Superior temporal gyrus (tissue), 1 donor: ENCODE data around the gene LRRC15.

Experiments used
- DNase-seq: peaks from one replicate; pipeline ENCODE4 v3.0.0-alpha.2; 2016; ENCODE audit errors: extremely low spot score

Gene LRRC15

GRCh38 chr3:194369522-194370279 is at the start of gene LRRC15:
TSS of gene LRRC15 (minus strand) at chr3:194369743. CDS start at chr3:194361043, 8,700 bp downstream.
- no peak for DNase-seq

DNA sequence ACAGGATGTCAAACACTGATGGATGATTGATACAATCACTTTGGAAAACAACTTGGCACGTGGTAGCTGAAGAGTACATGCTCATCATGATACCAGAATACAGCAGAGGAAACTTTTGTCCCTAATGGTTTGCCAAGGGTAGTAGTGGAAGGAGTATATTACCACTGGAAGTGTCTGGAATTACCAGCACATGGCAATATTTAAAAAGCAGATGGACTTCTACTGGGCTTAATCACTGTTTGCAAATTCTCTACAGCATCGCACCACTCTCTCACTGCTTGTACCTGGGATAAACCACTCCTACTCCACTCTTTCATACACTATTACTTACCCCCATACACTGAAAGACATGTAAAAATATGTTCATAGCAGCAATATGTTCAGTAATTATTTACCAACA is 49.1 kb upstream of the LRRC15 start:
- no peak for DNase-seq

DNA sequence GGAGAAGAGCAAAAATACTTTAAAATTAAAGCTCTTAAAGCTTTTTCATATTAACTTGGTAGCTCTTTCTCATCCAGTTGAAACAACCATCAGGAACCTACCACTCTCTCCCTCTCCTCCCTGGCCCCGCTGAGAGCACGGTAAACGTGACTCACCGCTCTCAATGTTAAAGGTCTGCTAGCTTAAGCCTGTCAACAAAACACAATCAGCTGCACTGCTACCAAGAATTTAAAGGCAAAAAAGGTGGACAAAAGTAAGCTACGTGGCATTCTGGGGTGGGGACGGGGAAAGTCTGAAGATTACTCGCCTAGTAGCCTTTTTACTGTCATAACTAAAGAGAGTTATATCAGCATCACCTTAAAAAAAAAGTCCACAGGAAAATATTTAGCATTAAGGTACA is 37.9 kb upstream of the LRRC15 start:
- DNase-seq, result no peak

DNA sequence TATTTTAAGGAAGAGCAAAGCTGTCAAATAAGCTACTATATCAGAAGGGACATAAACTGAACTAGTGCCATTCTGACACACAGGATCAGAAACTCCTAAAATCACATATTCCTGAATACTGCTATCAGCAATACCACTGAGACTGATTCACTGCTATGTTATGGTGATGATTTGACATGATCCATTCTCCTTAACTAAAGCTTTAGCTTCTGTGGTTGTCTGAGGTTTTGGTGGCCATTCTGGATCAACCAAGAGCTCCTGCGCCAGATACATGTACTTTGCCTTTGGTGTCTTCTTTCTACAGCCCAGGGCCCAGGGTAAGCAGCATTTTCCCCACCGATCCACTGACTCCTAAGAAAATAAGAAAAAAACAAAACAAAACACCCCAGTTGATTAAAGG is 36.2 kb upstream of the LRRC15 start:
- DNase-seq, result no peak

DNA sequence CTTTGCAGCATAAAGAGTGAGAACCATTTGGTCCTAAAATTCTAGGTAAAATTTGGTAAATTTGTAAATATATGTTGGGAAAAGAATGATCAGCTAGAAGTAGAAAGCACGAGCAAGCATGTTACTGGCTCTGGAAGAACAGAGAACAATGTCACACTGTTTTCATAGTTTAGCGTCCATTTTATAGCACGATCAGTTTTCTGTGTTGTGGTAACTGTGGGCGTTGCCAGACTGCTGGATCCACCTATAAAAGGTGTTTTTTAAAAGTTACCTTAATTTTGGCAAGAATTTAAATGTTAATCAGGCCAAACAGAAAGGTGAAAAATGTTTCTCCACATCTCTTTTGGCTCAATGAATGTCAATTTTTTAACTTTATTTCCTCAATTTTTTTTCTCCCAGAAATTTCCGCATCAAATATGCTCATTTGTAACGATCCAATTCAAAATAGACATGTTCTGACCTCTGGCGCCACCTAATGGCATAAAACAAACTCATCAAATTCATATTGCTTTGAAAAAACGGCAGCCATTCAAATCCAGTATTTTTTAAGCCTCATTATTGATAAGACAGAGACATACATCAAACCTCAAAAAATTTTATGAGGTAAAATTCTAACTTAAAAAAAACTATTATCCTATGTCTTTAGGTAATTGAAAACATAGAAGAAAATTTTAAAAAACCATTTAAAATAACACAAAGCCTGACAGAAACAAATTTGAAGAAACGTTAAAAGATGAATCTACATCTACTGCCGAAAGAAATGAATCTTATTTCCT is 35.0 kb upstream of the LRRC15 start:
- peak; percentile 85 for DNase-seq

DNA sequence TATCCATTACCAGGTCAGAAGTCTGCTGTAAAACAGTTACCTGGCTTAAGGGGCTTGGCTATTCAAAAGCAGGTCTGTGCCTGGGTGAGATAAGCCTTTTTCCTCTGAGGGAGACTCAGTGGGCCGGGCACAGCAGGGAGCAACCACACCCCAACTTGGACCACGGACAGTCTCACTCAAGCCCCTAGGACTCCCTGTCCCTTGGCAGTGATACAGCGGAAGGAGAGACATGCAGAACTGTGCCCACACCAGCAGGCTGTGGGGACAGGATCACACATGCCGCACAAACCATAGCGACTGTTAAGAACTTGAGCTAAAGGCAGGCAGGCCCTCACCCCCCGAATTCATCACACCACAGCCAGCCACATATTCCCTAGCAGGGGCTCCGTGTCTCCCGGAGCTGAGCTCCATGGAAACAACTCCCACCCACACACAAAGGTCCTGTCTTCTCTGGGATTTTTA is 32.4 kb upstream of the LRRC15 start:
- no peak for DNase-seq

GRCh38 chr3:194401346-194401745 is 31.8 kb upstream of the LRRC15 start:
- no peak for DNase-seq

DNA sequence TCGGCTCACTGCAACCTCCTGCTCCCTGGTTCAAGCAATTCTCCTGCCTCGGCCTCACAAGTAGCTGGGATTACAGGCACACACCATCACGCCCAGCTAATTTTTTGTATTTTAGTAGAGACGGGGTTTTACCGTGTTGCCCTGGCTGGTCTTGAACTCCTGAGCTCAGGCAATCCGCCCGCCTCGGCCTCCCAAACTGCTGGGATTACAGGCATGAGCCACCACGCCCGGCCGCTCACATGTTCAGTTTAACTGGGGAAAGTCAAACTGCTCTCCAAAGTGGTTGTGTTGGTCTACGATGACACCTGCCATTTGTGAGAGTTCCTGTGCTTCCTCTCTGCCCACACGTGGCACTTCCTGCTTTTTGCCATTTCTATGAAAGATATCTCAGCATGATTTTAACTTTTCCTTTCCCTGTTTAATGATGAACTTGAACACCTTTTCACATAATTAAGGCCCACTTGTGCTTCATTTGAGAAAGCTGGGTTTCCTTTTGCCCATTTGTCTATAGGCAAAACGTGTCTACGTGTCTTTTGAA is 30.4 kb upstream of the LRRC15 start:
- DNase-seq, result no peak

DNA sequence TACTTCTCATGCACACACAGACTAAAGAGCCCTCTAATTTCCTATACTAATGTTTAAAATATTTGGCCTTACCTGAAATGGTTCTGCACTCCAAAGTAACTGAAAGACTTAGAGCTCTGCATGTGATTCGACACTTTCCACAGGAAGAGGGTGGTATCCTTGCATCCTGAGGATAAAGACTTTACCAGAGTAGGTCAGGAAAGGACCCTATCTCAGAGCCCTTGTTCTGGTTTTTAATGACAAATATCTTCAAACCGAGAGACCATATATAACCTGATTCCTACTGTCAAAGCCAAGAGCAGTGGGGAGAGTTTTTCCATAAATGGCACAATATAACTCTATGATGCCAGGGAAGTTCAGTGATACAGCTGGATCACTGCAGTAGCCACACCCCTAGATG is 29.6 kb upstream of the LRRC15 start, which contains the start of gene GP5:
Gene GP5, minus strand, starts transcription at position 101 of the 400 bp plus-strand sequence. CDS start 984 bp downstream, outside the sequence.
- no peak for DNase-seq

DNA sequence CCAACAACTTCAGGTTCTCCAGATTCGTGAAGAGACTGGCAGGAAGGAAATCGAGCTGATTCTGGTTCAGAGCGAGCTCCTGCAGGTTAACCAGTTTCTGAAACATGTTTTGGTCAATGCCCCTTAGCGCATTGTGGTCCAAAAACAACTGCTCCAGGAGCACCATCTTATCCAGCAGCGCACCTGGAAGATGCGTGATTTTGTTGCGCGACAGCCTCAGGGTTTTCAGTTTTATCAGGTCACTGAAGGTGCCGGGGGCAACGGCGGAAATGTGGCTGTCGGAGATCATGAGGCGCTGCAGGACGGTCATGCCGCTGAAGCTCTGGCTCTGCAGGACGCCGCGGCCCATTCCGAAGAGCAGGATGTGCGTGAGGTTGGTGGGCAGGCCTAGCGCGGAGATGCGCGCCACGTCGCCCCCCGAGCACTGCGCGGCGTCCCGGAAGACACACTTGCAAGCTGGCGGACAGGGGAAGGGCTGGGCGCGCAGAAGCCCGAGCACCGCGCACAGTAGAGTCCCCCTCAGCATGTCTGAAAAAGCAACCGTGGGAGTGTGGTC is 28.3 kb upstream of the LRRC15 start:
- DNase-seq, result no peak

DNA sequence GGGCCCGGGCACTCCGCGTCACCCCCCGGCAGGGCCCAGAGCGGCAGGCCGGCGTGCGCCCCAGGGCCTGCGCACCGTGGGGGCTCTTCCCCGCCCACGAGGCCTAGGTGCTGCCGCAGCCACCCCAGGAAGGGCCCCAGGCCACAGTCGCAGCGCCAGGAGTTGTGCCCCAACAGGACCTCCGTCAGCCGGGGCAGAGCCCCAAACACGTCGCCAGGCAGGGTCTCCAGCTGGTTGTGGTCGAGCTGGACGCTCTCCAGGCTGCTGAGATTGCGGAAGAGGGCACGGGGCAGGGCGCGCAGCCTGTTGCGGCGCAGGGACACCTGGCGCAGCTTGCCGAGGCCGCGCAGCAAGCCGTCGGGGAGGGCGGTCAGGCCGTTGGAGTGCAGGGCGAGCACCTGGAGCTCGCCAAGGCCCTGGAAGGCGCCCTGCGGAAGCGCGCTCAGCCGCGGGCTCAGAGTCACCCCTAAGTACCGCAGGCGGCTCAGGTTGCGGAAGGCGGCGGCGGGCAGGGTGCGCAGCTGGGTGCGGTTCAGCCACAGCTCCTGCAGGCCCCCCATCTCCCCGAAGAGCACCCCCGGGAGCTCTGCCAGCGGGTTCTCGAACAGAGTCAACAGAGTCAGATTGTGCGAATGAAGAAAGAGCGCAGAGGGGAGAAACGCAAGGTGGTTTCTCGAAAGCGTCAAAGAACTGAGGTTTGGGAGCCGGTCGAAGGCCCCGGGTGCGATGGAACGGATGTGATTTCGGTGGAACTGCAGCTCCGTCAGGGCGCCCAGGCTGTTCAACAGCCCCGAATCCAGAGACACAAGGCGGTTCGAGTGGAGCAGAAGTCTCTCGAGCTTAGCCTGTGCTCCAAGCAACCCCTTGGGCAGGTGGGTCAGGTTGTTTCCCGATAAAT is 27.6 kb upstream of the LRRC15 start:
- DNase-seq, result no peak

GRCh38 chr3:194396539-194396858 is 27.0 kb upstream of the LRRC15 start:
- no peak for DNase-seq

- no peak for DNase-seq
Observed at GRCh38 chr3:194395778-194396538, 26.4 kb upstream of the LRRC15 start.

- no peak for DNase-seq
Observed at GRCh38 chr3:194395212-194395611, 25.7 kb upstream of the LRRC15 start.

GRCh38 chr3:194392576-194392975 is 23.0 kb upstream of the LRRC15 start:
- no peak for DNase-seq

DNA sequence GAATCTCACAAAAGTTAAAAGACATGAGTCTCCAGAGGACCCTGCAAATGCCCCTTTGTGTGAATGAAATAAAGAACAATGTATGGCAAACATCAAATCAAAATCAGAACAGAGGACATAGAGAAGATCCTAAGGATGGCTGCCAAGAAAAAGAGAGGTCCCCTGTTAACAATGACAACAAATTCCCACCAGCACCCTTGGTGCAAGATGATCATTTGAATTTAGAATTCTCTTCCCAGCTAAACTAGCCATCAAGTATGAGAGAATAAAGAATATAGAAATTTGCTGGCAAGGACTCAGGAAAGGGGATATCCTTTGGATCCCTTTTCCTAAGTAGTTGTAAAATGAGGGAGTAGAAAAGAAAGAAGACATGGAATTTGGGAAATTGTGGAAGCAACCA is 21.3 kb upstream of the LRRC15 start:
- no peak for DNase-seq

DNA sequence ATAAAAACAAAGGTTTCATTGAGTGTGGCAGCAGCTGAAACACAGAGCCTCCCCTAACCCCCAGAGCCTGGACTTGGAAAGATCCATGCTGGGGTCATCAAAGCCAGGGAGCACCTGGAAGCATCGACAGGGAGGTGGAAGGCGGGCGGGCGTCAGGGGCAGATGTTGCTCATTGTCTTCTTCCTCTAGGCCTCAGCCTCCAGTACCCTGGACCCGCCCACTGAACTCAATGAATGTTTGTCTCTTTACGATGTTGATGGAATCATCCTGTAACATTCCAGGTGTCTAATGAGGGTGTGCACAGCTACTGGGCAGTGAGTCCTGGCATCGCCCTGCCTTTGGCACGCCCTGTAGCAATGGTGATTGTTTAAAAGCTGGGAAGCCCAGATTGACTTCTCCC is 19.7 kb upstream of the LRRC15 start:
- DNase-seq, result no peak

DNA sequence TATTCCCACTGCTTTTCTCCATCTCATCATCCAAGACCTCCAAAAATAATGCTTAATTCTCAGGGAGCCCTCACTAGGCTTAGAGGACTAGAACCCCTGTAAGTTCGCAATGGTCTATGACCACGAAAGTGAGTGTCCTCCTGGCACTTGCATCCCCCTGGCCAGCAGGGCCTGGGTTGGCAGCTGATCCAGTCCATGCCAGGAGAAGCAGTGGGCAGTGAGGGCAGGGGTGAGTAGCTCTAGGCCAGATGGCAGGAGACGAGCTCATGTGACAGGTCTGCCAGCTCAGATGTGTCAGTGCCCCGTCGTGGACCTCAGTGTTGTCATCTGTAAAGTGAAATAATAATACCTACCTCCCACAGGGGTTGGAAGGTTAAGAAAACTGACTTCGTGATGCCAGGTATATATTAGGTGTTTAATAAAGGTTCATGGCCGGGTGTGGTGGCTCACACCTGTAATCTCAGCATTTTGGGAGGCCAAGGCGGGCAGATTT is 18.4 kb upstream of the LRRC15 start:
- DNase-seq, result no peak

DNA sequence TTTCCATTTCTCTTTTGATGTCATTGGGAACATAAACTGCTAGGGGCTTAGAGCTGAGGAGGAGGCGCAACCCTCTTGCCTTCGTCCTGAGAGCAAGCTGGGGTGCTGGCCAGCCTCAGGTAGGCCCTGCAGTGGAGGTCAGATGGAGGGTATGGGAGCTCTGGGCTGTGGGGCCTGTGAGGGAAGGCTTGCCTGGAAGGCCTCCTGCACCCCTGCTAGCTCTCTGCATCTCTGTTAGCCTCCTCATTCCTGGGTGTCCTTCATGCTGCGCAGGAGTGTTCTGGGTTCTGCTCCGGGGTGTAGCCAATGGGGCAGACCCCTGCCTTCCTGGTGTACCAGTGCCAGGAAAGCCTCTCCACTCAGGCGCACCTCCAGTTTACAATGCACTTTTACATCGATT is 17.7 kb upstream of the LRRC15 start:
- no peak for DNase-seq

DNA sequence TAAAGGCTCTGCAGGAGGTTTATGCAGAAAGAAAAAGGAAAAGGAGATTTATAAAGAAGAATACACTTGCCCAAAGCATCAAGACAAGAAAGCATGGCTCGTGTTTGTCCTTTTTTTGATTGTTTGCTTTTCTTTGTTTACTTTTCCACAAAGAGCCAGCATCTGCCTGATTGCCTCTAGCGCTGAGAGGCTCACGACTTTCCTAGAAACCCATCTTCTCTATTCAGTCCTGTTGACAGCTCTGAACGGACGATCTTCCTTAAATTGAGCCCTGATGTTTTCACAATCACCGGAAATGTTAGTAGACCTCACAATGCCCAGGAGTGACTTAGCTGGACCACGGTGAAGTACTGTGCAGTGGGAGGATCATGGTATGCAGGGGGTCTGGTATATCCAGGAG is 17.1 kb upstream of the LRRC15 start:
- DNase-seq, result no peak

DNA sequence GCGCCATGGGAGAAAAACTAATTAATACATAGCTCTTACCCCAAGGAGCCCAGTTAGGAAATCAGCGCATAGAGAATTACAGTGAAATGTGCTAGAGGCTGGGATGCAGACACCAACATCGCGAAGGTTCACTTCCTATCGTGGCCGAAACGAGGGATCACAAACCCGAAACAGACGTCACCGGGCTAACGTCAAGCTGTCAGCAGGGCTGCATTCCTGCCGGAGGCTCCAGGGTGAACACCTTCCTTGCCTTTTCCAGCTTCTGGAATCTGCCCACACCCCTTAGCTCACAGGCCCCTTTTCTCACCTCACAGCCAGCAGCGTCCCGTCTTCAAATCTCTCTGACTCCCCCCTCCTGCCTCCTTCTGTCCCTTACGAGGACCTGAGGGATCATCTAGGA is 16.5 kb upstream of the LRRC15 start:
- DNase-seq, result no peak
